Measurements from ENCODE around the gene GOLGA8F.
"Not testable (repeated sequence)": the region's sequence is repeated elsewhere in the genome, so short reads cannot be mapped to it uniquely, and the experiment has no call there.

The GOLGA8F gene, protein sequence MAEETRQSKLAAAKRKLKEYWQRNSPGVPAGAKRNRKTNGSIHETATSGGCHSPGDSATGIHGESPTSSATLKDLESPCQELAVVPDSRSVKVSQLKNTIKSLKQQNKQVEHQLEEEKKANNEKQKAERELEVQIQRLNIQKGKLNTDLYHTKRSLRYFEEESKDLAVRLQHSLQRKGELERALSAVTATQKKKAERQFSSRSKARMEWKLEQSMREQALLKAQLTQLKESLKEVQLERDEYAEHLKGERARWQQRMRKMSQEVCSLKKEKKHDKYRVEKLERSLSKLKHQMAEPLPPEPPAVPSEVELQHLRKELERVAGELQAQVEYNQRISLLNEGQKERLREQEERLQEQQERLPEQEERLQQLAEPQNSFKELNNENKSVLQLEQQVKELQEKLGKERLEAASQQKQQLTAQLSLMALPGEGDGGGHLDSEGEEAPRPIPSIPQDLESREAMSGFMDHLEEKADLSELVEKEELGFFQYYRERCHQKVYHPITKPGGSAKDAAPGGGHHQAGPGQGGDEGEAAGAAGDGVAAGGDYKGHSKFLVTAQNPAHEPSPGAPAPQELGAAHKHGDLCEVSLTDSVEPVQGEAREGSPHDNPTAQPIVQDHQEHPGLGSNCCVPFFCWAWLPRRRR

DNA sequence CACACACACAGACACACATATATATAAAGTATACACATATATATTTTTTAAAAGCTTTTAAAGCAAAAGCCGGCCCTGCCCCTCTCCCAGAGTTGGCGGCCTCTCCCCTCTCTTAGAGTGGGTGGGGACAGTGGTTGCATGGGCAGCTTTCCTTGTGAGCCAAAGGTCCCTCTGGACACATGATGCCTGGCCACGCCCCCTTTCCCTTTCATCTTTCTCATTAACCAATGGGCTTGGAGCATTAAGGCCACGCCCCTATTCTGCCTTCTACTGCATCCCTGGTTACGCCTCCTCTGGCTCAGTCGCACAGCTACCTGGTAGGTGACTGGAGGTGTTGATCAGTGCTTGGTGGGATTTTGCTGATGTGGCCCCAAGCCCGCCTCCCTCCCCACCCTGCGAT, at the start of gene GOLGA8F:
GOLGA8F (plus strand) TSS at position 301 of the 400 bp plus-strand sequence; CDS start at position 399, 98 bp downstream.
- DNase-seq (ENCODE audit: low read depth in 4 of 4, low spot score in 1 of 4) = not testable (repeated sequence)

- DNase-seq (ENCODE audit: low read depth in 4 of 4, low spot score in 1 of 4) = not testable (repeated sequence)
These were observed 20.5 kb upstream of the GOLGA8F start, which contains the start of gene GOLGA6L24 for GRCh38 chr15:28357984-28358383. TSS of gene GOLGA6L24 (minus strand) at chr15:28358084. CDS start at chr15:28358023, 61 bp downstream.

GRCh38 chr15:28365502-28365901, 13.0 kb upstream of the GOLGA8F start:
- not testable (repeated sequence) for DNase-seq (ENCODE audit: low read depth in 4 of 4, low spot score in 1 of 4)

DNA sequence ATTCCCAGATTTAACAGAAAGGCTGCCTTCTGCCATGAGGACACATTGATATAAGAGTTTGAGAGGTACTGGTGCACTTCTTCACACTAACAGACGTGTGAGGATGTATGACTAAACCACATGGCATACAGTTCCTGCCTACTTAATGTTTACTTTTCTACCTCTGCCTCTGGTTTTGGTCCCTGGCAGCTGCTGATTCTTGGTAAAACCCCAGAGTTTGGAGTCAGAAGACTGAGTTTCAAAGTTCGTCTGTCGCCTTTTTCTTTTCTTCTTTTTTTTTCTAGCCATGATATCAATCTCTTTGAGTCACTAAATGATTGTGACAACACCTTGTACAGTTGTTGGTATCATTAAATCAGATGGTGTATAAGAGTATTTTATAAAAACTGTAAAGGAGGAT, 1.6 kb downstream of the GOLGA8F start:
- DNase-seq (ENCODE audit: low read depth in 4 of 4, low spot score in 1 of 4) = not testable (repeated sequence)

GRCh38 chr15:28396022-28396421, 17.6 kb downstream of the GOLGA8F start:
- DNase-seq (ENCODE audit: low read depth in 4 of 4, low spot score in 1 of 4) = not testable (repeated sequence)

GRCh38 chr15:28402774-28403435, 24.4 kb downstream of the GOLGA8F start:
- not testable (repeated sequence) for DNase-seq (ENCODE audit: low read depth in 4 of 4, low spot score in 1 of 4)

DNA sequence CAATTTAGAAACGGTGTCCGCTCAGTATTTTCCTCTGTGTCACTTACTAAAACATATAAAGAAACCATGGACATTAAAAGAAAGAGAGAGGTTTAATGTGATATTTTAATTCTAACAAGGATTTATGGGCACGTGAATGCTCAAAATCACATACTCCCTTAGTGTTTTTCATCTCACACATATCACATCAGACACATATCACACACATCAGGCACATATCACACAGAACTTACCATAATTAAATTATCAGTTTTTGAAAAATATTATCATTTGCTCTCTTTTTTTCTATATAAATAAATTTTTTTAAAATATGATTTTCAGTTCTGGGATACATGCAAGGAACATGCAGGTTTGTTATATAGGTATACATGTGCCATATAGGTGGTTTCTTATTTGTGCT, 42.0 kb downstream of the GOLGA8F start:
- DNase-seq (ENCODE audit: low read depth in 4 of 4, low spot score in 1 of 4) = not testable (repeated sequence)

GRCh38 chr15:28435594-28435993, 57.1 kb downstream of the GOLGA8F start:
- not testable (repeated sequence) for DNase-seq (ENCODE audit: low read depth in 4 of 4, low spot score in 1 of 4)
